HepG2 (cell line): Measurements from ENCODE around the gene EPB41L2. TPM values are rescaled to one million over a fixed set of nuclear protein-coding genes. Genes with fewer than 3 reads are reported as not detected.
A peak's percentile ranks its signal among the peaks of the same experiment; 100 is the strongest.

Experiments
- ATAC-seq: fragments of 200-7000 bp; cut with Tn5 transposase; 3 replicates; pipeline ENCODE4 v1.9.1; 2020; ENCODE audit warnings: mild to moderate bottlenecking, moderate library complexity
- BruUV-seq: library from RNA; stranded (reverse); fragments of 400-500 nt; replicated peaks from 2 replicates; lab custom pipeline; 2021; lab: Mats Ljungman, UMichigan
- CTCF ChIA-PET: fragments of 300-600 bp; formaldehyde crosslinking; extraction: SDS; loops from one replicate; lab custom pipeline; 2021; ENCODE audit warnings: low total read pairs, inconsistent platforms, low intra/inter-chr PET ratio; lab: Yijun Ruan, JAX
- POLR2A ChIA-PET: fragments of 350-600 bp; sonication (Branson Sonifier 250); formaldehyde crosslinking; loops from one replicate; lab custom pipeline; 2020; ENCODE audit warnings: antibody characterized with exemption, inconsistent platforms; lab: Yijun Ruan, JAX
- DNase-seq: peaks from one replicate; pipeline ENCODE4 v3.0.0-alpha.2; 2015; ENCODE audit warnings: low spot score
- FAIRE-seq: peaks from 3 replicates; lab custom pipeline; 2011; peaks lifted over from hg19 to GRCh38; lab: Jason Lieb, UNC
- H2AFZ ChIP-seq: one replicate; pipeline ENCODE4 v1.6.1; 2011; ENCODE audit warnings: low read length, inconsistent platforms
- H3K27ac ChIP-seq: fragments of 300-600 bp; 3 replicates; pipeline ENCODE4 v1.8.0; 2011; ENCODE audit warnings: mixed run types, mild to moderate bottlenecking, mixed read lengths, low read length, inconsistent platforms; ENCODE audit not compliant: insufficient read depth; ENCODE audit errors: extremely low read length
- H3K27me3 ChIP-seq, 2 experiments: fragments of 200-600 bp in 1 of 2; 2 replicates in 1 of 2; 3 replicates in 1 of 2; pipeline versions ENCODE4 v1.6.0 to v1.8.0; 2011; ENCODE audit warnings: low read length in 2 of 2, mild to moderate bottlenecking in 2 of 2, moderate library complexity in 2 of 2, inconsistent platforms in 1 of 2; ENCODE audit not compliant: insufficient read depth in 2 of 2, control insufficient read depth in 1 of 2
- H3K36me3 ChIP-seq, 2 experiments: fragments of 200-600 bp in 1 of 2; replicated peaks in 1 of 2; 2 replicates in 1 of 2; 3 replicates in 1 of 2; pipeline versions ENCODE4 v1.5.1 to v1.8.0; 2011; ENCODE audit warnings: low read length in 2 of 2, inconsistent platforms in 1 of 2; ENCODE audit not compliant: insufficient read depth in 2 of 2, control insufficient read depth in 1 of 2
- H3K4me1 ChIP-seq: 2 replicates; pipeline ENCODE4 v1.5.1; 2012; ENCODE audit warnings: low read length, inconsistent platforms; ENCODE audit not compliant: insufficient read depth
- H3K4me2 ChIP-seq: 2 replicates; pipeline ENCODE4 v1.6.0; 2011; ENCODE audit warnings: low read depth, low read length, inconsistent platforms
- H3K4me3 ChIP-seq, 3 experiments: fragments of 200-600 bp in 1 of 3; sonication (generic), shearing (Covaris generic) in 1 of 3; replicated peaks in 1 of 3; 2 replicates each; pipeline ENCODE4 v1.5.1; 2011 to 2016; ENCODE audit warnings: low read length in 3 of 3, inconsistent platforms in 2 of 3, low read depth in 2 of 3, mild to moderate bottlenecking in 2 of 3, control low read depth in 1 of 3, mixed read lengths in 1 of 3; ENCODE audit not compliant: insufficient read depth in 1 of 3
- H3K79me2 ChIP-seq: one replicate; pipeline ENCODE4 v1.6.1; 2011; ENCODE audit warnings: low read length, inconsistent platforms; ENCODE audit not compliant: insufficient read depth
- H3K9ac ChIP-seq: 2 replicates; pipeline ENCODE4 v1.6.0; 2011; ENCODE audit warnings: mild to moderate bottlenecking, low read depth, low read length, inconsistent platforms; ENCODE audit not compliant: insufficient read depth
- H3K9me3 ChIP-seq: 2 replicates; pipeline ENCODE4 v1.5.1; 2012; ENCODE audit warnings: mild to moderate bottlenecking, low read length
- H4K20me1 ChIP-seq: 2 replicates; pipeline ENCODE4 v1.6.0; 2011; ENCODE audit warnings: inconsistent platforms, mild to moderate bottlenecking, low read length, moderate library complexity; ENCODE audit not compliant: insufficient read depth
- ELF3 ChIP-seq: IDR thresholded peaks from 2 replicates; pipeline ENCODE4 v1.6.1; 2016; ENCODE audit warnings: missing genetic modification reagents, missing compliant biosample characterization
- EP300 ChIP-seq, 3 experiments: sonication (generic) in 1 of 3; formaldehyde crosslinking in 1 of 3; IDR thresholded peaks; 2 replicates each; pipeline versions ENCODE4 v1.5.1 to v1.6.1; 2011 to 2020; ENCODE audit warnings: low read depth in 2 of 3, low read length in 2 of 3, borderline replicate concordance in 1 of 3, improper control_type of control experiment in 1 of 3, mild to moderate bottlenecking in 1 of 3, missing genetic modification reagents in 1 of 3, moderate library complexity in 1 of 3
- FOXA3 ChIP-seq: IDR thresholded peaks from 2 replicates; pipeline ENCODE4 v1.6.1; 2016; ENCODE audit warnings: missing genetic modification reagents, missing compliant biosample characterization
- FOXP1 ChIP-seq, 2 experiments: fragments of 450-650 bp in 1 of 2; IDR thresholded peaks; 2 replicates each; pipeline ENCODE4 v1.6.1; 2017 to 2018; ENCODE audit warnings: antibody characterized with exemption in 1 of 2
- GATAD2A ChIP-seq: IDR thresholded peaks from 2 replicates; pipeline ENCODE4 v1.6.1; 2016
- HHEX ChIP-seq: IDR thresholded peaks from 2 replicates; pipeline ENCODE4 v1.6.1; 2016; ENCODE audit warnings: control low read depth
- NCOA2 ChIP-seq: sonication (generic); formaldehyde crosslinking; IDR thresholded peaks from 2 replicates; pipeline ENCODE4 v1.8.0; 2022; ENCODE audit warnings: inconsistent platforms
- RXRB ChIP-seq: IDR thresholded peaks from 2 replicates; pipeline ENCODE4 v1.6.1; 2016; ENCODE audit warnings: borderline replicate concordance, missing genetic modification reagents, missing compliant biosample characterization
- SOX5 ChIP-seq: IDR thresholded peaks from 2 replicates; pipeline ENCODE4 v1.6.1; 2016; ENCODE audit warnings: borderline replicate concordance
- ZBTB20 ChIP-seq: sonication (generic); formaldehyde crosslinking; IDR thresholded peaks from 2 replicates; pipeline ENCODE4 v1.8.1; 2023; ENCODE audit warnings: missing genetic modification reagents, low read depth, mild to moderate bottlenecking, borderline replicate concordance
- ZNF317 ChIP-seq: sonication (generic); formaldehyde crosslinking; IDR thresholded peaks from 2 replicates; pipeline ENCODE4 v1.5.0; 2020; ENCODE audit warnings: mild to moderate bottlenecking, missing genetic modification reagents
- ZNF790 ChIP-seq: sonication (generic); formaldehyde crosslinking; IDR thresholded peaks from 2 replicates; pipeline ENCODE4 v1.8.0; 2022; ENCODE audit warnings: missing genetic modification reagents, mild to moderate bottlenecking, borderline replicate concordance
- WGBS: methylation state at CpG from one replicate; pipeline ENCODE4 v1.1.6; 2017; ENCODE audit warnings: low lambda C conversion rate; 5-methylcytosine and 5-hydroxymethylcytosine counted together
- in situ Hi-C: cut with HindIII; loops from 2 replicates; pipeline ENCODE4 v1.10.0; 2017; ENCODE audit warnings: low pct_unique_long_range_greater_than_20kb; ENCODE audit not compliant: extremely low pct_ligation_motif_present
- intact Hi-C: fragments of 100-400 bp; cut with micrococcal nuclease; formaldehyde crosslinking; loops from one replicate; pipeline ENCODE4 v1.10.0; 2022; ENCODE audit not compliant: unreplicated experiment
- polyA plus RNA-seq, 8 experiments: library from polyadenylated mRNA; depleted of rRNA in 3 of 8; stranded (reverse) in 7 of 8; unstranded in 1 of 8; fragments of >200 nt; fragmentation: Illumina TruSeq in 4 of 8; extraction: Trizol in 4 of 8; gene quantifications; 2 replicates each; pipeline versions ENCODE4 v1.2.1 to v1.2.3, GENCODE V29; 2011 to 2016; ENCODE audit warnings: low read depth in 4 of 8, missing spikeins in 1 of 8, mixed read lengths in 1 of 8; ENCODE audit not compliant: insufficient read depth in 1 of 8
- total RNA-seq, 5 experiments: library from RNA; depleted of rRNA; stranded (reverse); fragments of >200 nt; fragmentation: Illumina TruSeq; extraction: Trizol; gene quantifications; 2 replicates each; pipeline ENCODE4 v1.2.3, GENCODE V29; 2016; ENCODE audit warnings: low read depth in 1 of 5
- TF ChIP-seq, protein P1 (sequence below): IDR thresholded peaks from 2 replicates; pipeline ENCODE4 v1.6.1; 2016; ENCODE audit warnings: missing genetic modification reagents, missing compliant biosample characterization
- TF ChIP-seq, protein P2 (sequence below): IDR thresholded peaks from 2 replicates; pipeline ENCODE4 v1.4.0; 2020; ENCODE audit warnings: mild to moderate bottlenecking, missing genetic modification reagents
- TF ChIP-seq, protein P3 (sequence below): sonication (generic); formaldehyde crosslinking; IDR thresholded peaks from 2 replicates; pipeline ENCODE4 v1.4.0; 2020; ENCODE audit warnings: missing genetic modification reagents

The EPB41L2 gene
- total and polyA plus RNA-seq, 2 of the 13 experiments (the other 11 are each of a cell fraction or from before 2014, with no cell fraction given) = 41.7 to 56.4 TPM

DNA sequence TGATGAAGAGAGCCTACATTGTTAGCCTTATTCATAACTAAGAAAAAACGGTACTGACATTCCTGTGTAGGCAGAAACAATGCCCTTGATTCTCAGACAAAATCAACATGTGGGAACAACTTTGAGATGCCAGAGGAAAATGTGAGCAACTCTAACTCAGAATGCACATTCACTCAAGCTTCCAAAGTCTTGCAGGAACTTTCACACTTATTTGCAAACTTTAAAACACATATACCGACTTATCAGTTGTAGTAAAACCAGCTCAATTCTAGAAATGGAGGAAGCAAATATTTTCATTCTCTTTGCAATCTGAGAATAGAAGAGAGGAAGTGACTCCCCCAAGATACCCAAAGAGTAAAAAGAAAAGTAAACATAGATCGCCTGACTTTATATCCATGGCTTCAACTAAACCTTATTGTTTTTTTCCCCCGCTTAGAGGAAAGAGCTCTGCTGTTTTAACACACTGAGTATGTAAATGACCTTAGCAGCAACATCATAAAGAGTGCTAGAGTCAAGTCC lies 117.6 kb downstream of the EPB41L2 start:
- Histone ChIP-seq H3K79me2 (peaks cover 15% of the 10 kb centered on the region), H3K27ac (peak overlapping the region; percentile 50), H3K4me1 (peaks cover 54% of the 10 kb centered on the region), H3K27me3 (no peaks in the 10 kb centered on the region), H3K9ac (no peak overlapping the region), H2AFZ (no peak overlapping the region), H3K4me3 (no peak overlapping the region), H3K9me3 (no peaks in the 10 kb centered on the region), H3K4me2 (peak overlapping the region; percentile 19; the same call in 1 of the 2 replicates), H4K20me1 (no peaks in the 10 kb centered on the region), H3K36me3 (0 out of 5 replicates have a peak, but pooled peaks cover 0 to 3% of the 10 kb centered on the region in 2 experiments)
- DNase-seq (peak; percentile 85), ATAC-seq (peak; percentile 53), FAIRE-seq (no peak)
- intact Hi-C loops = no loop called here
- 53% methylated on average over 4 of the region's 4 CpGs for WGBS
- in situ Hi-C loops = no loop called here
- CTCF ChIA-PET = no interaction called here
- POLR2A ChIA-PET = no interaction called here
- BruUV-seq = no TSS peak
- TF ChIP-seq HHEX (CRISPR knock-in tag) (no peak), ZNF790 (CRISPR knock-in tag) (no peak), GATAD2A (CRISPR knock-in tag) (peak; percentile 34; the same call in 1 of the 2 replicates), EP300 (IDR thresholded peaks at IDR 0.05; ENCODE audit: low read depth in 2 of 2, low read length in 2 of 2) (peak in 1 of 2 experiments; percentile 24; a peak in 2 of 4 replicates), EP300 (CRISPR knock-in tag; IDR thresholded peaks at IDR 0.05; ENCODE audit: borderline replicate concordance) (no peak; the same call in 1 of the 2 replicates), ZNF317 (no peak), FOXP1 (IDR thresholded peaks at IDR 0.05) (no peak), FOXP1 (CRISPR knock-in tag; IDR thresholded peaks at IDR 0.05) (peak; percentile 28; the same call in 1 of the 2 replicates), SOX5 (CRISPR knock-in tag) (peak; percentile 81; the same call in 1 of the 2 replicates), RXRB (CRISPR knock-in tag) (0 out of 2 replicates have a peak, but pooled peaks have one; percentile 7), NCOA2 (CRISPR knock-in tag) (peak; percentile 46; the same call in 1 of the 2 replicates), ZBTB20 (CRISPR knock-in tag) (0 out of 2 replicates have a peak, but pooled peaks have one; percentile 50), FOXA3 (CRISPR knock-in tag) (peak; percentile 64), ELF3 (CRISPR knock-in tag) (0 out of 2 replicates have a peak, but pooled peaks have one; percentile 44)
- TF ChIP-seq, protein P1, sequence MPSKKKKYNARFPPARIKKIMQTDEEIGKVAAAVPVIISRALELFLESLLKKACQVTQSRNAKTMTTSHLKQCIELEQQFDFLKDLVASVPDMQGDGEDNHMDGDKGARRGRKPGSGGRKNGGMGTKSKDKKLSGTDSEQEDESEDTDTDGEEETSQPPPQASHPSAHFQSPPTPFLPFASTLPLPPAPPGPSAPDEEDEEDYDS (CRISPR knock-in tag) = no peak
- TF ChIP-seq, protein P2, sequence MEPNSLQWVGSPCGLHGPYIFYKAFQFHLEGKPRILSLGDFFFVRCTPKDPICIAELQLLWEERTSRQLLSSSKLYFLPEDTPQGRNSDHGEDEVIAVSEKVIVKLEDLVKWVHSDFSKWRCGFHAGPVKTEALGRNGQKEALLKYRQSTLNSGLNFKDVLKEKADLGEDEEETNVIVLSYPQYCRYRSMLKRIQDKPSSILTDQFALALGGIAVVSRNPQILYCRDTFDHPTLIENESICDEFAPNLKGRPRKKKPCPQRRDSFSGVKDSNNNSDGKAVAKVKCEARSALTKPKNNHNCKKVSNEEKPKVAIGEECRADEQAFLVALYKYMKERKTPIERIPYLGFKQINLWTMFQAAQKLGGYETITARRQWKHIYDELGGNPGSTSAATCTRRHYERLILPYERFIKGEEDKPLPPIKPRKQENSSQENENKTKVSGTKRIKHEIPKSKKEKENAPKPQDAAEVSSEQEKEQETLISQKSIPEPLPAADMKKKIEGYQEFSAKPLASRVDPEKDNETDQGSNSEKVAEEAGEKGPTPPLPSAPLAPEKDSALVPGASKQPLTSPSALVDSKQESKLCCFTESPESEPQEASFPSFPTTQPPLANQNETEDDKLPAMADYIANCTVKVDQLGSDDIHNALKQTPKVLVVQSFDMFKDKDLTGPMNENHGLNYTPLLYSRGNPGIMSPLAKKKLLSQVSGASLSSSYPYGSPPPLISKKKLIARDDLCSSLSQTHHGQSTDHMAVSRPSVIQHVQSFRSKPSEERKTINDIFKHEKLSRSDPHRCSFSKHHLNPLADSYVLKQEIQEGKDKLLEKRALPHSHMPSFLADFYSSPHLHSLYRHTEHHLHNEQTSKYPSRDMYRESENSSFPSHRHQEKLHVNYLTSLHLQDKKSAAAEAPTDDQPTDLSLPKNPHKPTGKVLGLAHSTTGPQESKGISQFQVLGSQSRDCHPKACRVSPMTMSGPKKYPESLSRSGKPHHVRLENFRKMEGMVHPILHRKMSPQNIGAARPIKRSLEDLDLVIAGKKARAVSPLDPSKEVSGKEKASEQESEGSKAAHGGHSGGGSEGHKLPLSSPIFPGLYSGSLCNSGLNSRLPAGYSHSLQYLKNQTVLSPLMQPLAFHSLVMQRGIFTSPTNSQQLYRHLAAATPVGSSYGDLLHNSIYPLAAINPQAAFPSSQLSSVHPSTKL = peak; percentile 77
- TF ChIP-seq, protein P3, sequence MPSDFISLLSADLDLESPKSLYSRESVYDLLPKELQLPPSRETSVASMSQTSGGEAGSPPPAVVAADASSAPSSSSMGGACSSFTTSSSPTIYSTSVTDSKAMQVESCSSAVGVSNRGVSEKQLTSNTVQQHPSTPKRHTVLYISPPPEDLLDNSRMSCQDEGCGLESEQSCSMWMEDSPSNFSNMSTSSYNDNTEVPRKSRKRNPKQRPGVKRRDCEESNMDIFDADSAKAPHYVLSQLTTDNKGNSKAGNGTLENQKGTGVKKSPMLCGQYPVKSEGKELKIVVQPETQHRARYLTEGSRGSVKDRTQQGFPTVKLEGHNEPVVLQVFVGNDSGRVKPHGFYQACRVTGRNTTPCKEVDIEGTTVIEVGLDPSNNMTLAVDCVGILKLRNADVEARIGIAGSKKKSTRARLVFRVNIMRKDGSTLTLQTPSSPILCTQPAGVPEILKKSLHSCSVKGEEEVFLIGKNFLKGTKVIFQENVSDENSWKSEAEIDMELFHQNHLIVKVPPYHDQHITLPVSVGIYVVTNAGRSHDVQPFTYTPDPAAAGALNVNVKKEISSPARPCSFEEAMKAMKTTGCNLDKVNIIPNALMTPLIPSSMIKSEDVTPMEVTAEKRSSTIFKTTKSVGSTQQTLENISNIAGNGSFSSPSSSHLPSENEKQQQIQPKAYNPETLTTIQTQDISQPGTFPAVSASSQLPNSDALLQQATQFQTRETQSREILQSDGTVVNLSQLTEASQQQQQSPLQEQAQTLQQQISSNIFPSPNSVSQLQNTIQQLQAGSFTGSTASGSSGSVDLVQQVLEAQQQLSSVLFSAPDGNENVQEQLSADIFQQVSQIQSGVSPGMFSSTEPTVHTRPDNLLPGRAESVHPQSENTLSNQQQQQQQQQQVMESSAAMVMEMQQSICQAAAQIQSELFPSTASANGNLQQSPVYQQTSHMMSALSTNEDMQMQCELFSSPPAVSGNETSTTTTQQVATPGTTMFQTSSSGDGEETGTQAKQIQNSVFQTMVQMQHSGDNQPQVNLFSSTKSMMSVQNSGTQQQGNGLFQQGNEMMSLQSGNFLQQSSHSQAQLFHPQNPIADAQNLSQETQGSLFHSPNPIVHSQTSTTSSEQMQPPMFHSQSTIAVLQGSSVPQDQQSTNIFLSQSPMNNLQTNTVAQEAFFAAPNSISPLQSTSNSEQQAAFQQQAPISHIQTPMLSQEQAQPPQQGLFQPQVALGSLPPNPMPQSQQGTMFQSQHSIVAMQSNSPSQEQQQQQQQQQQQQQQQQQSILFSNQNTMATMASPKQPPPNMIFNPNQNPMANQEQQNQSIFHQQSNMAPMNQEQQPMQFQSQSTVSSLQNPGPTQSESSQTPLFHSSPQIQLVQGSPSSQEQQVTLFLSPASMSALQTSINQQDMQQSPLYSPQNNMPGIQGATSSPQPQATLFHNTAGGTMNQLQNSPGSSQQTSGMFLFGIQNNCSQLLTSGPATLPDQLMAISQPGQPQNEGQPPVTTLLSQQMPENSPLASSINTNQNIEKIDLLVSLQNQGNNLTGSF (CRISPR knock-in tag) = no peak
